22Rv1 (cell line): ENCODE results near the gene EHMT1.

Experiments
- CTCF ChIP-seq: fragments of 450-650 bp; IDR thresholded peaks from 2 replicates; pipeline ENCODE4 v1.5.1; 2017; ENCODE audit warnings: mild to moderate bottlenecking
- ZFX ChIP-seq: fragments of 450-650 bp; IDR thresholded peaks from 2 replicates; pipeline ENCODE4 v1.6.1; 2017; ENCODE audit warnings: antibody characterized with exemption, borderline replicate concordance

- TF ChIP-seq CTCF (no peak), ZFX (no peak)
Measured at GRCh38 chr9:137700911-137701310, 82.1 kb downstream of the EHMT1 start.
